Cerebellar nuclear complex (tissue), 1 donor: Measurements from ENCODE around the gene SPCS3.
"Not testable (repeated sequence)": the region's sequence is repeated elsewhere in the genome, so short reads cannot be mapped to it uniquely, and the experiment has no call there.

Experiments
- DNase-seq, 2 experiments: peaks; one replicate each; lab custom pipeline; 2025; lab: John Stamatoyannopoulos, UW

SPCS3 gene

DNA sequence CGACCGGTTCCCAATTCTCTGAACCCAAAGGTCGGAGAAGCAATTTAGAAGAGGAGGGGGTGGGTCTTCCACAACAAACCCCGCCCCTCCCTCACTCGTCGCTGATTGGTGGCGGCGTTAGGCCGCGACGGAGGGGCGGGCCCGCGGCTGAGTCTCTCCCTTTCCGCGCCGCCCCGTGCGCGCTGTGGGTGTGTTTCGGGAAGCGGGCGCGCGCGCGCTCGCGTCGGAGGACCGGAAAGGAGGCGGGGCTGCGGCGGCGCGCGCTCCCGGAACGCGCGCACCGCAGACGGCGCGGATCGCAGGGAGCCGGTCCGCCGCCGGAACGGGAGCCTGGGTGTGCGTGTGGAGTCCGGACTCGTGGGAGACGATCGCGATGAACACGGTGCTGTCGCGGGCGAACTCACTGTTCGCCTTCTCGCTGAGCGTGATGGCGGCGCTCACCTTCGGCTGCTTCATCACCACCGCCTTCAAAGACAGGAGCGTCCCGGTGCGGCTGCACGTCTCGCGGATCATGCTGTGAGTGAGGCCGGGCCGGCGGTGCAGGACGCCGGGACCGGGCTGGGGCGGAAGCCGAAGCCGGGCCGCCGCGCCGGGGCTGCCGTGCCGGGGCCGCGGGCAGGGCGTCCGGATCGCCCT is at the start of gene SPCS3:
SPCS3 (plus strand) TSS at position 263 of the 636 bp plus-strand sequence; CDS start at position 374, 111 bp downstream.
- peak; percentile 84 to 92 for DNase-seq

DNA sequence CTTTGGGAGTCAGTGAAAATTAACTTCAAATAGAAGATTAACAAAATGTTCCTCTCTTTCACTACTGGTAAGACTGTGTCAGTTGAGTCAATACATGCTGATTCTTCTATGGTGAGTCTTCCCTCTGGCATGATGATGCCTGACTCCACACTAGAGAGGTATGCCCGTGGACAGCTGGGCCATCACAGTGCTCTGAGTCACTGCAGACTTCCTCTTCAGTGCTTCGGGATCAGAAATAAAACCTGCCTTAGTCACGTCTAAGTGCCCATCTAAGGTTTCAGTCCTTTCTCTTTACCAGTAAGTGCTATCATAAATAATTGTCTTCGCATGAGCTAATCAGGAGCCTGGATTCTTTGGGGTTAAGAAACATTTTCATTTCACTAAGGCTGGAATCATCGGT is 49.1 kb upstream of the SPCS3 start:
- DNase-seq: no peak

DNA sequence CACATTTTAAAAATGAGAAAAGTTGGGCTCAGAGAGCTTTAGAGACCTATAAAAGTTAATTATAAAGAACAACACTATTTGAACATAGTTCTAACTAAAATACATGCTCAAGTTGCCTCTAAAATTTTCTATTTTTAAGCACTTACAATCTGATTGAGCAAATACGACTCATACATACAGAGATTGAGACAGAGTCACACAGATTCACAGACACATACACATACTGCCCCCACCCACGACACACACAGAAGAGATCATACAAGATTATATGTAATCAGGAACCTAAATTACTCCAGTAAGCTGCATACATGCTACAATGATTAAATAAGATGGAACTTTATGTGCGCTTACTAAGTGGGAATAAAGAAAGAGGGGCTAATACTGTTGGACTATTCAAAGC is 48.0 kb upstream of the SPCS3 start:
- no peak for DNase-seq

DNA sequence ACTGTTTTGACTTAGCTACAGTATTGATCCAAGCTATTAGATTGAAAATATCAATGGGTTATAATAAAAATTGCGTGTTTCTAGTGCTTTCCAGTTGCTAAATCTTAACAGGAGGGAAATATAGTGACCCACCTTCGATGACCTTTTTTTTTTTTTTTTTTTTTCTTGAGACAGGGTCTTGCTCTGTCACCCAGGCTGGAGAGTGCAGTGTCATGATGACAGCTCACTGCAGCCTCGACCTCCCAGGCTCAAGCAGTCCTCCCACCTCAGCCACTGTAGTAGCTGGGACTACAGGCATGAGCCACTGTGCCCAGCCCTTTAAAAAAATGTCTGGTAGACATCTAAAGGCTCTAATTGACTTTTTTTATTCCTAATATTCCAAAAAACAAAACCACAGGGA is 47.0 kb upstream of the SPCS3 start:
- DNase-seq: no peak

DNA sequence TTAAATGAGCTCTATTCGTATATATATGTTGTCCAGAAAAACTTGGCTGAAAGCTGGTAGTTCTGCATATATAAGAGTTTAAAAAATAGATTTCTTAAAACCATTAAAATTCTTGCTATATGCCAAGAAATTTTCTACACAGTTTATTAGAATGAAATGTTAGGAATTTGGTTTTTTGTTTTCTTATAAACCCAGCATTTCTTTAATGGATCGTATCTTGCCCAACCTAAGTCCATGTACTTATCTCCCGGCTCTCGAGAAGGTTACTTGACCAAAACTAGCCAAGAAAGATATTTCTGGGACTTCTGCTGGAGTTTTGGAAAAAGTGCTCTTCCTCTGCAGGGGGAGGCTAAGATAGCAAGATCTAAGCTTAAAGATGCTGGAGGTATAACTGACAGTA is 46.0 kb upstream of the SPCS3 start:
- DNase-seq: no peak

DNA sequence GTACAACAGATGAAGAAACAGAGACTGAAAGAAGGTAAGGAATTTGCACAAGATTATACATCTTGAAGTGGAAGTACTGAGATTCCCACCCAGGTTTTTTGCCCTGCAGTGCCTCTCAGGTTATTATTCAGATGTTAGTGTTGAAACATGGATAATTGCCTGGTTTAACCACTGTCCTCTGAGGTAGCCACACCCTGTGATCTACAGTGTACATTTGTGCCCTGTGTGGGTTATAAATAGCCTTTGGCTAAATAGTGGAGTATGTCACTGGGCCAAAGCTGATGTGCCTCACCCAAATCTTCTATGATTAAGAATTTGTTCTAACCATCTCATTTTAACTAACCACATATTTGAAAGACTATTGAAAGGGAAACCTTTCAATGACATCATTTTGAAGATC is 45.3 kb upstream of the SPCS3 start:
- DNase-seq: no peak

DNA sequence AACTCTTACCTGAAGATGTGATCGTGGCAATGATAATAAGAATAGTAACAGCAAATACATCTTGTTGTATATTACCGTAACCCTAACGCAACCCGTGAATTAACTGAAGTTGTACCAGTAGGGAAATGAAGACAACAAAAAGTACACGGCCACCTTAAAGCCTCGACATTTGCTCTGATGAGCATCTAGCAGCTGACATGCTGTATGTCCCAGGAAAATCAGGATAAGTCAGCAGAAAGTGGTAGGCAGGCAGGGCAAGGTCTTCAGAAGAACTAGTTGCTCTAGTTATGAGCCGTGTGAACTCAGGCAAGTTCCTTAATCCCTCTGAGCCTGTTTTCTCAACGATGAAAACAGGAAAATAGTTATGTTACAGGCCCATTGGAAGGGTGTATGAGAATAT is 43.1 kb upstream of the SPCS3 start:
- DNase-seq: no peak

DNA sequence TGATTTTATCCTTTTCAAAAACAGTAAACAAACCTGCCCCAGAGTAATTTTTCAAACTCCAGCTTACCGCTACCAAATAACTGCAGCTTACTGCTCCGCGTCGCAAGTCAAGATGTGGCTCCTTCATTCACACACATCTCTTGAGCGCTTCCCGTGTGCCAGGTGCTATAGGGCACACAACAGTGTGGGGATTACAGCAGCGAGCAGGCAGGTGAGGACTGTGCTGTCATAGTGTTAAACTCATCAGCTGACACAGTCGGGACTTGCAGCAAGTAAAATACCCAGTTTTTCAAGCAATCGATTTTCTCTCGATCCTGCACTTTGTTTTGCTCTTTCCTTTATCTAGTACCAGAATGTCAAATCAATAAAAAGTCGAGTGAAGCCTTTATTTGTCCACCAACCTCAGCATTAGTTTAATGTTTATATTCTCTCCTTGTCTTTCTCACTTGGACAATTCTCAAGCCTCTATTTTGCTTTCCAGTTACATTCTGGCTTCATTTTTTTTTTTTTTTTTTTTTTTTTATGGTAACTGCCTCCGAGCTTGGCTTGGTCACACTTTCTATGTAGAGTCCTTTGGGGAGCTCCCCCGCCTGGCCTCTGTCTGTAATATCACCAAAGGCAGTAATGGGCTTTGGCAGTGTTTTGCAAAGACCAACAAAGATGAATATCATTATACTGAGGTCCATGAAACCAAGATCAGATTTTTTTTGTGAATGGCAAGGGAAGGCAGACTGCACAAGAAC is 42.4 kb upstream of the SPCS3 start:
- DNase-seq: no peak

DNA sequence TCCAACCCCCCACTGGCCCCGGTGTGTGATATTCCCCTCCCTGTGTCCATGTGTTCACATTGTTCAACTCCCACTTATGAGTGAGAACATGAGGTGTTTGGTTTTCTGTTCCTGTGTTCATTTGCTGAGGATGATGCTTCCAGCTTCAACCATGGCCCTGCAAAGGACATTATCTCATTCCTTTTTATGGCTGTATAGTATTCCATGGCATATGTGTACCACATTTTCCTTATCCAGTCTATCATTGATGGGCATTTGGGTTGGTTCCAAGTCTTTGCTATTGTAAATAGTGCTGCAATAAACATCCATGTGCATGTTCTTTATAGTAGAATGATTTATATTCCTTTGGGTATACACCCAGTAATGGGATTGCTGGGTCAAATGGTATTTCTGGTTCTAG is 40.2 kb upstream of the SPCS3 start:
- not testable (repeated sequence) for DNase-seq

DNA sequence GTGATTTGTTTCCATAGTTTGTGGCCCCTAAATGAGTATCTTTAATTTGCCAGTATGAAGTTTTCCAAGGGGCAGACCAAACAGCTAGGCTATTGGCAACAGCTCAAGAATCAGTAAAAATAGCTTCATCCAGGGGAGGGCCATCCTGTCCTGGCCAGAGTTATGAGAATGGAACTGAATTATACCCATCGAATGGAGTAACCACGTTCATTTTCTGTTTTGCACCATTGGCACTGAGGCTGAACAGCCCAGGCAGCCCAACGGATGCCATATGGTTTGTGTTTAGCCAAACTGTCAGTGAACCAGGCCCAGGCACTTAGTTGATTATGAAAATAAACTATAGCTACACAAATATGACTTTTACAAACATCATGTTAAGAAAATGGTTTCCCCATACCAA is 33.0 kb upstream of the SPCS3 start:
- peak; percentile 49 to 69 for DNase-seq

DNA sequence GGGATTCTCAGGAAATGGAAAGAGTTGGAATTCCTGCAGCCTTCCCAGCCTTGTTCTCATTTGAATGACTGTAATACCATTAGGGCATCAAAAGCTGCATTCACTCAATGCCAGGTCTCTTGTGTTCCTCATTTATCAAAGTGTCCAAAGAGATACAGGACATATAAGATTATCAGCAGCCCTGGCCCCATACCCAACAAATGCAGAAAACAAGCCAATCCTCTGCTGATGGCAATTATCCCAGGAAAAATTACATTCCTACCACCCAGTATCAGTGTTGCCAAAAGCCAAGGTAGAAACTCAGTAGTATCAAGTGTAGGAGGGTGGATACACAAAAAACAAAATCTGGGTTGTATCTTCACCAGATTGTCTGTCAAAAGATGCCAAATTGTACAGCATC is 32.2 kb upstream of the SPCS3 start:
- DNase-seq: peak in 1 of 2 experiments; percentile 4

DNA sequence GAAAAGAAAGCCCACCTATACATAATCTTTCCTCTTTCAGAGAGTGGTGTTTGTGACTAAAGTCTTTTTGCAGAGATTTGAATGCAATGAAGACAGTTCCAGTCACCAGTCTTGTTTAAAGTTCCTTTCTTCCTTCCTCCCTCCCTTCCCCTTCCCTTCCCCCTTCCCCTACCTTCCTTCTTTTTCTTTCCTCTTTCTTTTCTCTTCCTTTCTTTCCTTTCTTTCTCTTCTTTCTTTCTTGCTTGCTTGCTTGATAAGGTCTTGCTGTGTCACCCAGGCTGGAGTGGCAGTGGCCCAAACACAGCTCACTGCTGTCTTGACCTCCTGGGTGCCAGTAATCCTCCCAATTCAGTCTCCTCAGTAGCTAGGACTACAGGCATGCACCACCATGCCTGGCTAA is 31.7 kb upstream of the SPCS3 start:
- no peak for DNase-seq

DNA sequence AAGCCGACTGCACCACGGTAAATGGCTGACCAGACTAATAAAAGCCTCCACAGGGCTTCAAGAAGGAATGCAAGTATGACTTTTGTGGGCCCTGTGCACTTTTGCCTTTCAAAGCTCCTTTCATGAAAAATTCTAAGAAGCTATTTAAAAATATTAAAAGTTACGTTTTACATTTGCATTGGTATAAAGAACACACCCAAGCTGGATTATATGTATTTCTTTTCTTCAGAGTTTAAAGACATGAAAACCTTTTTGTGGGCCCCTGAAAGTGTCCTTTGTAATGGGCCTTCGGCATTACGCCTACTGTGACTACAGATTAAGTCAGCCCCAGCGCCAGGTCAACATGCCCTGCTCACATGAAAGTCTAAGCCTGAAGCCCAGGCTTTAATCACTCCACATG is 30.2 kb upstream of the SPCS3 start:
- no peak for DNase-seq

DNA sequence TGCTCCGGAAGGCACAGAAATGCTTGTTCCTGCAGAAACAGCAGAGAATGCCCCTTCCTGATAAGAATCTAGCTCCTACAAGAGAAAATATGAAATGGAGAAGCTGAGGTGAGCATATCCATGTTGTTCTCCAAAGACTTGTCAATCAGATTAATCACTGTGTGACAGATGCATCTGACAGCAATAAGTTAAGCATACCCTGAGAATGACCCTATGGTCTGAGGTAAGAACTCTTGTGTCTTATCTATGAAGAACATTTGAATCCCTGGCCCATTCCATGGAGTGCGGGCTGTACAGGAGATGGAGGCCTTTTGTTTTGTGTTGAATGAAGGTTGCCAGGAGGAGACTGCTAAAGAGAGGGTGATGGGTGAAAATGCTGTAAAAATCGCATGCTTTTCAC is 29.2 kb upstream of the SPCS3 start:
- DNase-seq: no peak

DNA sequence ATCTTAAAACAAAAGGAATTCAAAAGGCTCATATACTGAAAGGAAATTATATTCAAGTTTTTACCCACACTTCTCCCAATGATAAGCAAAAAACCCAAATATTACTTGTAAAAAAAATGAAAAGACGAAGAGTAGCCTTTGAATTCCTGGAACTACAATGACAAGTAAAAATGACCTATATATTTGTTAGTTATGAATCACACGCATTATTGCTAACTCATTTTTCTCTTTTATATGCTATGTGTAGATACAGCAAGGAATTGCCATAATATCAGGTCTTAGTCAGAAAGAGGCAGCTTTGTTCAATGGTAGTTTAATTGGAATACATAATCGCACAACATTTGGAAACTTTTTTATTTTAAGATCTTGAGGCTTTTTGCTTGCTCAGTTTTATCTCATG is 28.0 kb upstream of the SPCS3 start:
- DNase-seq: no peak

DNA sequence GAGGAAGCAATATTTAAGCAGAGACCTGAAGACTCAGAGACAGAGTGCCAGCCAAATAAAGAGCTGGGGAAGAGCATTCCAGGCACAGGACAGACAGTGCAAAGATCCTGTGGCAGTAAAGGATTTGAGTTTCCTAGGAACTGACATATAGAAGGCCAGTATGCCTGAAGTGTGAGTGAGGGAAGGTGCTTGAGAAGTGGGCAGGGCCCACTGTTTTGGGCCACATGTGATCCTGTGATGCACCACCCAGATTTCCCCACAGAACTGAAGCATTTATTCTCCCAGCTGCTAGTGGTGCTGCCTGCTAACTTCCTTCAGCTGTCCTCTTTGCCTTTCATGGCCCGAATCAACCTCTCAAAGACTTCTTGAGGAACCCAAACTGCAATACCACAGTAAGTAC is 26.8 kb upstream of the SPCS3 start:
- no peak for DNase-seq

DNA sequence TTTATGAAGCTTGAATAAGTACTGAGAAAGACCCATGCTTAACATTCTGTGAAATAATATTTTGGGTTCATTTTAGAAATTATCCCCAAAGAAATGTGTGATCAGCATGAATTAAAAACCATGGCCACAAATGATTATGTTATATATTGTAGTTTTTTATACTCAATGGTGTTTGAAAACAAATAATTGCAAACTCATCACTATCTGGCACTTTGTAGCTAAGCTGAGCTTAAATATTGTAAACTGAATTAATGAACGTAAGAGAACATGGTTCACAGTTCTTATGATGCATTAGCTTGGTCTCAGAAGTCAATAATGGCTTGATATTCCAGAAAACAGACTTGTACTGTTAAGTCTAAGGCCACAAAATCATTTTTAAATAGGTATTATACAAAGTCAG is 26.1 kb upstream of the SPCS3 start:
- DNase-seq: no peak

DNA sequence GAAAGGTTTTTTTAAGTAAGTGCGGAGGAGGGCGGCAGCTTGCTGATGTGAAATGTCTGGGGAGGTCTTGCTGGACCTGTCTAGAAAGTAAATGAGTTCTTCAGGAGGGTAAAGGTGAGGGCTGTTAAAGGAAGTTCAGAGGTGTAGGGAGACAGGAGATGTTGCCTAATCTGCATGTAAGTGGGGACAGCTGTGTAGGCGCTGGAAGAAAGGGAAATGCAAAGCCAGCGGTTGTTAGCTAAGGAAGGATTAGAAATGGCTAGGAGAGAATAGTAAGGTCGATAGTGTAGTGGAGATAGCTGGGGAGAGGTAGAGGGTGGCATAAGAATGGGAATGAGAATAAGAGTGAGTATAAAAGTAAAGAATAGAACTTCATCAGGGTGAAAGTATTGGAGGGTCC is 23.9 kb upstream of the SPCS3 start:
- DNase-seq: not testable (repeated sequence)

DNA sequence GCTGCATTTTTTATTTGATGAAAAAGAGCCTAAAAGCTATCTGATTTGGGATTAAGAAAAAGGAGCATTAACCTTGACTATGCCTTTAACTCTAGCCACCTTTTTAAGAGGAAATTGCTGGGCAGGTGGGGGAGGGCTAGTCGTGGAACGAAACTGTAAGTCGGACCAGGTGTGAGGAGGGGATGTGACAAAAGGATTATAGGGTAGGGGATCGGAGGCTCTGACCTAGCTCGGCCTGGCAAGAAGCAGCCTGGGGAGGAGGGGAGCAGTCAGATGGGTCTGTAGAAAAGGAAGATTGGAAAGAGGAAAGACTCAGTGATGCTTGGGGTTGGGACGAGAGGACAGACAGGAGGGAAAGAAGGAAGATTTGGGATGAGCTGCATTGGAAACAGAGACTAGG is 21.1 kb upstream of the SPCS3 start:
- no peak for DNase-seq

DNA sequence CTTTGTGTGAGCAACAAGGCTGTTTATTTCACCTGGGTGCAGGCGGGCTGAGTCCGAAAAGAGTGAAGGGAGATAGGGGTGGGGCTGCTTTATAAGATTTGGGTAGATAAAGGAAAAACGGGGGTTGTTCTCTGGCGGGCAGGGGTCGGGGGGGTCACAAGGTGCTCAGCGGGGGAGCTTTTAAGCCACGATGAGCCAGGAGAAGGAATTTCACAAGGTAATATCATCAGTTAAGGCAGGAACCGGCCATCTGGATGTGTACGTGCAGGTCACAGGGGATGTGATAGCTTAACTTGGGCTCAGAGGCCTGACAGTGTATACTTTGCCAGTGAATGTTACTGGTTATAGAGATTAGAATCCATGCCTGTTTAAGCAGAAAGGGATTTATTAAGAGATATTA is 19.7 kb upstream of the SPCS3 start:
- no peak for DNase-seq

DNA sequence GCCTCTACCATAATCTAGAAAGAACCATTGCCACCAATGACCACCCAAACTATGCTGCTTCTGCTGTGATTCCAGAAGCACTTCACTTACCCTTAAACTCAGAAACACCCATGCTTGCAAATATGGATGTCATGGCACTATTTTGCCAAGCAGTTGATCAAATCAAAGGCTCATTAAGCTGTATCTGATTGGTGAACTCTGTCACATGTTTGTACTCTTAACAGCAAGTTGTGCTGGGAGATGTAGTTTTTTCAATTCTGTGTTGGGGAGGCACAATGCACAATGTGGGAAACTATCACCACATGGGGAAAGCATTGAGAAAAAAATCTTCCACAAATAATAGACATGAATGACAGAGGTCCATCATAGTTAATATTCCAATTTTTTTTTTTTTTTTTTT is 19.2 kb upstream of the SPCS3 start:
- no peak for DNase-seq

DNA sequence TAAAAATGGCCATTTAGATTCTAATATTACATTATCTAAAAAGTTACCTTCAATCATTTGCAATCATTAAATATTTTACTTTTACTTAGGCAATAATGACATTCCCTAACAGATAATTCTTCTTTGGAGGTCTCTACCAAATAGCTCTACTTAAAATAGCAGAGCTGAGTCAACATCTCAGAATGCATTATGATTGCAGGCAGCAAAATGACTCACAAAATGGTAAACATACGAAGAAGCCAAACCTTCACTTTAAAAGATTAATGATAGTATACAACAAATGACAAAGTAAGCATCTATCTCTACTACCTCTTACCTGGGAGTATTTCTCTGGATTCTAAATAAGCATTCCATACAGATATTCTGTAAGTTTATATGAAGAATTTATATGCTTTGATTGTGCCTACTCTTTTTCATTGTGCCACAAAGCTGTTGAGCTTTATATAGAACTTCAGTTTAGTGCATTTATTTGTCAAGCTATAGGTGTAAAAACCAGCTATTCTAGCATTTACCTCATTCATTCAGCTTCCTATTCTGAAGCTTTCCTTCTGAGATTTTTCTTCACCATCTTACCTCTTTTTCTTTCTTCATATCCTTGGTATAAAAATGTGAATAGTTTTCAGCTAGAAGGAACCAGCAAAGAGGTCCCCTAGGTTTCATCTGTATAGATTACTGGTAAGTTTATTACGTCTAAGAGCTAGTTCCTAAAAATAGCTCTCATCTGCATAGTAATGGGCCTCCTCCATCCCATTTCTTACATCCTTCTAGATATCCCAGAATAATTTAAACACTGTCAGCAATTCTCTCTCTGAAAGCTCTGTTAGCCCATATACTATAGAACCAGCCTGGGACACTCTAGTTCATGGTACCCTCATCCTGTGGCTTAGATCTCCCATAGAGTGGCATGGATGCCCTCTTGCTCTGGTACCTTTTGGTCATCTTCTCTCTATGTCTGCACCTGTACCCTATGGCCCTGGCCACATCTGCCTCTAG is 17.2 kb upstream of the SPCS3 start:
- no peak for DNase-seq

DNA sequence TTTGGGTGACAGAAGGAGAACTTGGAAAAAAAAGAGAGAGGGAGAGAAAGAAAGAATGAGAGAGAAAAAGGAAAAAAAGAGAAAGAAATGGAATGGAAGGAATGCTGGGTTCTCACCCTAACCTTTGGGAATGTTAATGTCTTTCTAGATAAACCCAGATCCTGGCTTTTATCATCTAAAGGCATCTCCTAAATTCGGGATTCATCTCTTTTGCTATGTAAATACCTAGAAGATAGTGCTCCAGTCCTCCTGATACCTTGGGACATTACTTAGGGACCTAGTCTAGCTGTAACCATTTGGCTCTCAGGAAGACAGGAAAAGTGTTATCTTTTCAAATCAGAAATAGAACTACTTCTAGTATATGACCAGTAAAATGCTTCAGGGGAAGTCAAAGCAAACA is 15.8 kb upstream of the SPCS3 start:
- DNase-seq: no peak
